Osteoblast (primary cell): ENCODE data around the gene SERPINA1. TPM values are rescaled to one million over a fixed set of nuclear protein-coding genes. Genes with fewer than 3 reads are reported as not detected.

Experiments used
- DNase-seq: peaks from one replicate; pipeline ENCODE4 v3.0.0; 2011; ENCODE audit warnings: low spot score, mixed read lengths; ENCODE audit not compliant: insufficient read length; ENCODE audit errors: missing footprints
- H2AFZ ChIP-seq: 2 replicates; pipeline ENCODE4 v1.6.0; 2011; ENCODE audit warnings: mild to moderate bottlenecking, low read length
- H3K27ac ChIP-seq: 2 replicates; pipeline ENCODE4 v1.5.1; 2011; ENCODE audit warnings: mild to moderate bottlenecking, low read depth, low read length, moderate library complexity
- H3K27me3 ChIP-seq: 2 replicates; pipeline ENCODE4 v1.6.0; 2012; ENCODE audit warnings: mild to moderate bottlenecking, control low read depth, inconsistent platforms, low read length, moderate library complexity; ENCODE audit not compliant: insufficient read depth
- H3K36me3 ChIP-seq: 2 replicates; pipeline ENCODE4 v1.5.1; 2011; ENCODE audit warnings: mild to moderate bottlenecking, low read length, control low read depth, moderate library complexity; ENCODE audit not compliant: insufficient read depth
- H3K4me1 ChIP-seq: 2 replicates; pipeline ENCODE4 v1.5.1; 2011; ENCODE audit warnings: mild to moderate bottlenecking, low read length, control low read depth, moderate library complexity; ENCODE audit not compliant: insufficient read depth
- H3K4me2 ChIP-seq: 2 replicates; pipeline ENCODE4 v1.6.0; 2011; ENCODE audit warnings: mild to moderate bottlenecking, low read length; ENCODE audit not compliant: insufficient read depth
- H3K4me3 ChIP-seq: fragments of 200-600 bp; sonication (generic); 3 replicates; pipeline ENCODE4 v1.5.1; 2012; ENCODE audit warnings: mild to moderate bottlenecking, low read length, inconsistent platforms; ENCODE audit not compliant: insufficient read depth
- H3K79me2 ChIP-seq: 2 replicates; pipeline ENCODE4 v1.6.0; 2012; ENCODE audit warnings: mild to moderate bottlenecking, low read length, control low read depth, inconsistent platforms; ENCODE audit not compliant: insufficient read depth
- H3K9me3 ChIP-seq: 2 replicates; pipeline ENCODE4 v1.5.1; 2011; ENCODE audit warnings: low read depth, low read length, control low read depth
- H4K20me1 ChIP-seq: 2 replicates; pipeline ENCODE4 v1.6.0; 2012; ENCODE audit warnings: mild to moderate bottlenecking, low read length, control low read depth; ENCODE audit not compliant: insufficient read depth
- total RNA-seq: library from RNA; depleted of rRNA; stranded (reverse); fragments of >200 nt; gene quantifications from 2 replicates; pipeline ENCODE4 v1.2.3, GENCODE V29; 2012
- TF ChIP-seq, protein P1 (sequence below): IDR thresholded peaks from 2 replicates; pipeline ENCODE4 v1.5.1; 2011; ENCODE audit warnings: mild to moderate bottlenecking, low read depth, low read length, moderate library complexity; ENCODE audit errors: extremely low read depth

The SERPINA1 gene
- total RNA-seq, 1 donor = 1.4 TPM

DNA sequence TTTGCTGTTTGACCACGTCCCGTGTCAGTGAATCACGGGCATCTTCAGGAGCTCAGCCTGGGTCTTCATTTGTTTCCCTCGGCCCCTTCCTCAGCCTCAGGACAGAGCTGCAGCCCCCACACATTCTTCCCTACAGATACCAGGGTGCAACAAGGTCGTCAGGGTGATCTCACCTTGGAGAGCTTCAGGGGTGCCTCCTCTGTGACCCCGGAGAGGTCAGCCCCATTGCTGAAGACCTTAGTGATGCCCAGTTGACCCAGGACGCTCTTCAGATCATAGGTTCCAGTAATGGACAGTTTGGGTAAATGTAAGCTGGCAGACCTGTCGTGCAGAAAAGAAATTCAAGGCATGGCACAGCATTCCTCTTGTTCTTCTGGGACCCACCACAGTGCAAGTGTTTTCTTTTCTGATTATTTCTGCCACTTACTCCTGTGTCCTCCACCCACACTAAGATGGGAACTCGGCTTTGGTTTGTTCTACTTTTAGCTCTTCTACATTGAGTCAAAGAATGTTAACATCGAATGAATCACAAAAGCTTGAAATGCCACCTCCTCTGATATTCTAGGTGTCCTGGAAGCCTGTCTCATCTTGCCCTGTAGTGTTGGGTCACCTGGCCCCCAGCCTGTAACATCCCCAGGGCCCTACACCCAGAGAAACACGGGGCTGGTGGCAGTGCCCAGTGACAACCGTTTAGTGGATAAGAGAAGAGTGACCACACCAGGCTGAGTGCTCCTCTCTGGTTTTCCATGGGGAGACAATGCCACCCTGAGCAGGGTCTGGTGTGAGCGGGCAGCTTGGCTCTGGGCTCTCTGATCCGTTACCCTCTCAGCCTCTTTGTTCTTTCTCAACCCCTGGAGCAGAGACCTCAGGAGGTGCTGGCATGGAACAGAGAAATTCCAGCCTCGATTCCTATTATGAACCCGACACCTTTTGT, 8.8 kb downstream of the SERPINA1 start:
- H3K79me2 ChIP-seq = no peaks in the 10 kb centered on the region
- H3K4me1 ChIP-seq = peaks cover 10% of the 10 kb centered on the region
- H3K9me3 ChIP-seq = no peaks in the 10 kb centered on the region
- H2AFZ ChIP-seq = no peak overlapping the region
- no peak overlapping the region for H3K4me3 ChIP-seq
- H3K27ac ChIP-seq = no peak overlapping the region
- no peaks in the 10 kb centered on the region for H4K20me1 ChIP-seq
- no peaks in the 10 kb centered on the region for H3K27me3 ChIP-seq
- TF ChIP-seq, protein P1, sequence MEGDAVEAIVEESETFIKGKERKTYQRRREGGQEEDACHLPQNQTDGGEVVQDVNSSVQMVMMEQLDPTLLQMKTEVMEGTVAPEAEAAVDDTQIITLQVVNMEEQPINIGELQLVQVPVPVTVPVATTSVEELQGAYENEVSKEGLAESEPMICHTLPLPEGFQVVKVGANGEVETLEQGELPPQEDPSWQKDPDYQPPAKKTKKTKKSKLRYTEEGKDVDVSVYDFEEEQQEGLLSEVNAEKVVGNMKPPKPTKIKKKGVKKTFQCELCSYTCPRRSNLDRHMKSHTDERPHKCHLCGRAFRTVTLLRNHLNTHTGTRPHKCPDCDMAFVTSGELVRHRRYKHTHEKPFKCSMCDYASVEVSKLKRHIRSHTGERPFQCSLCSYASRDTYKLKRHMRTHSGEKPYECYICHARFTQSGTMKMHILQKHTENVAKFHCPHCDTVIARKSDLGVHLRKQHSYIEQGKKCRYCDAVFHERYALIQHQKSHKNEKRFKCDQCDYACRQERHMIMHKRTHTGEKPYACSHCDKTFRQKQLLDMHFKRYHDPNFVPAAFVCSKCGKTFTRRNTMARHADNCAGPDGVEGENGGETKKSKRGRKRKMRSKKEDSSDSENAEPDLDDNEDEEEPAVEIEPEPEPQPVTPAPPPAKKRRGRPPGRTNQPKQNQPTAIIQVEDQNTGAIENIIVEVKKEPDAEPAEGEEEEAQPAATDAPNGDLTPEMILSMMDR = no peak
- H3K36me3 ChIP-seq = no peaks in the 10 kb centered on the region
- DNase-seq = no peak
- no peak overlapping the region for H3K4me2 ChIP-seq

DNA sequence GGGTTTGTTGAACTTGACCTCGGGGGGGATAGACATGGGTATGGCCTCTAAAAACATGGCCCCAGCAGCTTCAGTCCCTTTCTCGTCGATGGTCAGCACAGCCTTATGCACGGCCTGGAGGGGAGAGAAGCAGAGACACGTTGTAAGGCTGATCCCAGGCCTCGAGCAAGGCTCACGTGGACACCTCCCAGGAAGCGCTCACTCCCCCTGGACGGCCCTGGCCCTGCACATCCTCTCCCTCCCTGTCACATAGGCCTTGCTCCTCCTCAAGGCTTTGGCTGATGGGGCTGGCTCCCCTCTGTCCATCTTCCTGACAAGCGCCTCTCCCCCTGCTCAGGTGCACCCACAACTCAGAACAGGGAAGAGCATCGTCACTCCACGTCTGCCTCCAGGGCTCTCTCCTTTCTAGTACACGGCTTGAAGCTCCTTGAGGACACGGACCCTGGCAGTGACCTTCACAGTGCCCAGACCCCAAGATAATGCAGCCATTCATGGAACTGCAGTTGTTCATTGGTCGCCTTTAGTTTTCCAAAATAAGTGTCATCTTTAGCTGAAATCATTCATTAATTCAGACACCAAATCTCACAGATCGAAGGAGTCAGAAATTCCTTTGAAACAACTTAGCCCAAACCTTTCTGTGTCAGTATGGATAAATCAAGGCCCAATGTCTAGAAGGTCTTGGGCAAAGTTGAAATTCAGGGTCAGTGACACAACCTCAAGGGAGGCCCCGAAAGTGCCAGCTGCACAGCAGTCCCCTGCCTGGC, 9.7 kb downstream of the SERPINA1 start:
- Histone ChIP-seq H2AFZ (no peak overlapping the region), H3K36me3 (no peaks in the 10 kb centered on the region), H3K9me3 (no peaks in the 10 kb centered on the region), H4K20me1 (no peaks in the 10 kb centered on the region), H3K4me2 (no peak overlapping the region), H3K27me3 (no peaks in the 10 kb centered on the region), H3K27ac (no peak overlapping the region), H3K79me2 (no peaks in the 10 kb centered on the region), H3K4me3 (no peak overlapping the region), H3K4me1 (peaks cover 17% of the 10 kb centered on the region)
- no peak for DNase-seq
- TF ChIP-seq, protein P1 = no peak

DNA sequence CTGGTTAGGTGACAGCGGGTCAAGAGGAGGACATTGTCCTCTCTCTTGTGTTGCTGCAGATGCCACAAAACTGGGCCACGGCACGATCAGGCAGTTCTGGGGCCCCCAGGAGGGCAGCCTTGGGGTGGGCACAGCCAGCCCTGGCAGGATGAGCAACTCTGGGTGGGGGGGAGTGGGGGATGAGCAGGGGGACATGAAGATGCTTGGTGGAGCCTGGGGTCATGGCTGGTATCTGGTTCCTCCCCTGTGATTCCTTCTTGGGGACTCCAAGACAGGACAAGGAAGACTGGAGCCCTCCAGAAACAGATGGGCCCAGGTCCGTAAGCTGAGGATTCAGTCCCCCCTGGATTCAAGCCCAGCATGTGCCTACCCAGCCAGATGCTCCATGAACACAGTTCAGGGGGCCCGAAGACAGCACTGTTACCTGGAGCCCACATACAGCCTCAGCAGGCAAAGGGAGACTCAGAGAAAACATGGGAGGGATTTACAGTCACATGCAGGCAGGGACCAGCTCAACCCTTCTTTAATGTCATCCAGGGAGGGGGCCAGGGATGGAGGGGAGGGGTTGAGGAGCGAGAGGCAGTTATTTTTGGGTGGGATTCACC, 10.4 kb downstream of the SERPINA1 start:
- peaks cover 24% of the 10 kb centered on the region for H3K4me1 ChIP-seq

More for the DNA sequence above, 10.4 kb downstream of the SERPINA1 start:
- Histone ChIP-seq H4K20me1 (no peaks in the 10 kb centered on the region), H3K4me2 (no peak overlapping the region), H3K27ac (no peak overlapping the region), H3K27me3 (no peaks in the 10 kb centered on the region), H2AFZ (no peak overlapping the region), H3K9me3 (no peaks in the 10 kb centered on the region), H3K36me3 (no peaks in the 10 kb centered on the region), H3K79me2 (no peaks in the 10 kb centered on the region), H3K4me3 (no peak overlapping the region)
- DNase-seq = no peak
- TF ChIP-seq, protein P1 = no peak
